Activated CD8-positive, alpha-beta memory T cell treated with anti-CD3 and anti-CD28 coated beads for 24 hours (primary cell): ENCODE data around the gene MPHOSPH10.
"Not testable (repeated sequence)": the region's sequence is repeated elsewhere in the genome, so short reads cannot be mapped to it uniquely, and the experiment has no call there.

Experiments used
- DNase-seq: peaks from one replicate; pipeline ENCODE4 v3.0.0-alpha.2; 2020

Gene MPHOSPH10

DNA sequence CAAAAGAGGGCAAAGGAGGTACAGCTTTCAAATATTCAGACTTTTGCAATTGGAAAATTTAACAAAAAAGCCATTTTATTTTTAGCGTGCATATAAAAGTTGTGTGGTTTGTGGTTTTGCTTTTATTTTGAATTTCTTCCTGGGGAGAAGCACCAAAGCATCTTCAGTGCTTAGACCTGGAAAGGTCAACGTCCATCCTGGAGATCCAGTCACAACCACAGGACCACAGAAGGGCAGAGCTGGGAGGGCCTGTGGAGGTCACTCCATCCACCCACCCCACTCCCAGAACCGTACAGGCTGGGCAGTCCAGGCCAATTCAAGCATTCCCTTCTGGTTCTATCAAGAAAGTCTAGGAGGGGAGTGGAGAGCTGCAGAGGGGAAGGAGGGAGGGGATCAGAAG, 43.8 kb downstream of the MPHOSPH10 start:
- DNase-seq: no peak

DNA sequence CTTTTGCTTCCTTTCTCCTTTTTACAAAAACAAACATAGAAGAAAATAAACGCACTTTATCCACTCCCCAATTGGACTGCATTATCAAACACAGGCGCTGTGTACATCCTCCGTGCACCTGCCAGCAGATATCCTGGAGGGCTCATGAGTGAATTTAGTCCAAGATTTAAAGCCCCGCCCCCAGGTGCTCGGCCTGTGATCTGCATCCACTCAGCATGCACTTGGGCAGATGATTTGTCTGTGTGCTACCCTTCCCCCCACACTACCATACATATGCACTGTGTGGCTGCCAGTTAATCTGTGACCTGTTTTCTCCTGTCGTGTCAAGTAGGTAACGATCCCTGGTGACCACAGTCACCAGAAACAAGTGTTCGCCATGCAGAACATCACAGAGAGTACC, 48.4 kb downstream of the MPHOSPH10 start:
- not testable (repeated sequence) for DNase-seq

DNA sequence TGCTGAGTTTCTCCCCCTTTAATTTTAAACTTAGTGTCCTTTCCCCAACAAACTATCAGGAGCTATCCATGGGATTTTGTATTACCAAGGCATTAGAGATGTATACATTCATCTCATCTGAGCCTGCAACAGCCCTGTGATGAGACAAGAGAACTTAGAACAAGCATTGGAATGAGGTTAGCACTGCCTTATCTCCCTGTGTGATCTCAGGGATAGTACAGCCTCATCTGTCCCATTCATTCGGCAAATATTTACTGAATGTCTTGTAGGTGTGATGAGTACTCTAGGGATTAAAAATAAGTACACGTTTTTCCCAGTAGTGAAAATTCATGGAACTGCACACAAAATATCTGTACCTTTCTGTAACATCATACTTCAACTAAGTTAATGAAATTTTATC, 50.9 kb downstream of the MPHOSPH10 start:
- DNase-seq: no peak

DNA sequence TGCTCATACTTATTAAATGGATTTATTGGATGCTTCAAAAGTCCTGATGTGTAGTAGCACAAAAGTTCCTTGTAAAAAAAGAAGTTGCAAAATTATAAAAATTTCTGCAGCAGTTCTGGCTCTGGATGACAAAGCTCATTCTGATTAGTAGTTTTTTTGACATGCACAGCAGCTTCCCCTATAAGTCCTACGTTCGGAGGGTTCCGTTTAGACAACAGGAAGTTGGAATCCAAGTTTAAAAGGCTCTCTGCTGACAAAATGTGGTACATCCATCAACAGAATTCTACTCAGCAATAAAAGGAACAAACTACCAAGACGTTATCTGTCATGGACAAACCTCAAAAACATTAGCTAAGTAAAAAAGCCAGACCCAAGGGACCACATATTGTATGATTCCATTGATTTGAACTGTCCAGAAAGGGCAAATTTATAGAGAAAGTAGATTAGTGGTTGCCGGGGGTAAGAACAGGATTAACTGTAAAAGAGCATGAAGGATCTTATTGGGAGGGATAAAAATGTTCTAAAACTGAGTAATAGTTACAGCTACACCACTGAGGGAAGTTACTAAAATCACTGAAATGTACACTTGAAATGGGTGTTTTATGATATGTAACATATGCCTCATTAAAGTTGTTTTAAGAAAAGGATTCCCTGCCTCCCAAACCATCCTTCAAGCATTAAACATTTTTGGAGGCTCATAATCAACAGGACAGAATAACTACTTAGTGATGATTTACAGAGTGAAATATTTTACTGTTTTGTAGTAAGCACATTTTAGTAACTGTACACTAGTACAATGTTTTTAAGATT, 53.1 kb downstream of the MPHOSPH10 start:
- not testable (repeated sequence) for DNase-seq

DNA sequence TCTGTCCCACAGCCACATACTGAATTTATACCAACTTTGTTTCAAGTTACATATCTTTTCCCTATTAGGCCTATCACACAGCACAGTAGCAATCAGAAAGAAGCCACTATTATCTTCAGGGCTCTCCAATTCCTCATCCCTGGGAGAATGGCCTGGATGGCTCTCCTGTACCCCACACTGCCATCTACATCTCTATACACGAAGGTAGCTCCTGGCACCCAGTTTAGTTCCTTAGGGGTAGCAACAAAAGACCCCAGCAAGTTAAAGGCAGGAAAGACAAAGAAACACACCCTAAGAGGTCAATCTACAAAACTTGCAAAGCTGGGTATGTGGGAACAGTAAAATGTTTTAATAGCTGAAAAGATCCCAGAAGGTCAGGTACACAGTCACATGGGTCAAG, 56.5 kb downstream of the MPHOSPH10 start:
- no peak for DNase-seq

DNA sequence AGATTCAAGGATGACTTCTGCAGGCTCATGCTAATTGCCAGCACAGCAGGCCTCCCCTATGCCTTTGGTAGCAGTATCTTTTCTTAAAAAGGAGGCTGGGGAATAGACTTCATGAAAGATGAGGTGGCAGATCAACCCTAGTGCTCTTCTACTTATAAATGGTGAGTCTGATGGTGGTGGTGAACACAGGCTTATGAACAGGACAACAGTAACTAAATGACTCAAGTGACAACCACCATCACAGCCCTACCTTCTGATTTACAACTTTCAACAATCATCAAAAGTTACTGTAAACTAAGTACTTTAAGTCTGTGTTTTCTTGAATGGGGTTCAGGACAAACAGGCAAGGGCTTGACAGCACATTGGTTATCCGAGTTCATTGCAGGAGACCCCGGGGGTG, 57.2 kb downstream of the MPHOSPH10 start:
- no peak for DNase-seq

DNA sequence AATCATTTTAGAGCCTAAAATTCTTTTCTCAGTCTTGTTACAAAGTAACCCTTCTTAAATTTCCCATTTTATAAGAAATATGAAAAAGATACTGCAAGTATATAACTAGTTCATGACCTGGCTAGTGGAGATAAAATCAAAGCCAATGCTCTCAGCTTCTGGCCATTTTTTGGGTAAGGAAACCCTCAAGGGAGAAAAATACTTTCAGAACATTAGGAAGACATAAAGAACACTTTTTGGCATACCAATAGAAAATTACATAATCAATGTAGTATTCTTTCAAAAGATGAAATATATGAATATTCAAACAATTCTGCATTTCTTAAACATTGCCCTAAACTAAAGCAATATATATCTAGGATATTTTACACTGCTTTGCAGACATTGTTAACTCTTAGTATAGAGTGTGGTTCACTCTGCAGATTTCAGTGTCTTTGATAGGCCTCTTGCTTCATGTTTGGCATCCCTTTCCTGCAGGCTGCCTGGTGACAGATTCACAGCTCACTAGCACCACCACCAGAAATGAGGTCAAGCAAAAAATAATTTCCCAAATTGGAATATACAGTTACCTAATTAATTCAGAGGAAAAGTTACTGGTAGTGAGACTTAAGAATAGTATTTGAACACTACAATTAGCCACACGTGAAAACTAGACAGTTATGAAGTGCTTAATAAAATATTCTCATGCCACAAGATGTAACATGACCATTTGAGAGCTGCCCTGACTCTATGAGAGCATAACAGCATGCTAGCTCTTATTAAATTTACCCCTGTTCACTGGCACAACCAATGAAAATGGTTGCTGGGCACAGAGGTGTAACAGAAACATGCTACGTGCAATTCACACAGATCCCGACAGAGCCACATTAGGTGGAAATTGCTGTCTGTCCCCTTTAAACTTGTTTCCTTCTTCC, 60.5 kb downstream of the MPHOSPH10 start:
- no peak for DNase-seq

DNA sequence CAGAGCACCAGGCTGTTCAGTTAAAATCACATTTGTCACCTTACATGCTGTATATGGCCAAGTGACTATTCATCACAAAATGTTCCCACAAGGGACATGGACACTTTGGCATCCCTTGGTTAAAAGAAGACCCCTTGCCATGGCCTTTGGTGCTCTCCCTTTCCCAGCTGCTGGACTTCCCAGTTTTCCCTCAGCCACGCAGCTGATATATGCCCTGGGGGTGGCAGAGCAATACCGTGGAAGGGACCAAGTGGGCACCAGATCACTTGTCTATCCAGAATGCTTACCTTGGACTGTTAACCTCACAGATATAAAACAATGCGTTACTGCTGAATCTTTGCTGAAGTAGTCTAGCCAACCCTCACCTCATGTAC, 61.1 kb downstream of the MPHOSPH10 start:
- DNase-seq: no peak
